Right kidney (tissue), 1 donor: ENCODE measurements around the gene GPR150.

ENCODE experiments used
- DNase-seq: peaks from one replicate; pipeline ENCODE4 v3.0.0-alpha.2; 2016

The GPR150 gene

GRCh38 chr5:95649842-95650620, 30.1 kb downstream of the GPR150 start:
- DNase-seq = no peak

GRCh38 chr5:95652849-95653248, 33.0 kb downstream of the GPR150 start:
- no peak for DNase-seq

- no peak for DNase-seq
These were observed 34.3 kb downstream of the GPR150 start for GRCh38 chr5:95654196-95654595.

- DNase-seq = no peak
These were observed 35.7 kb downstream of the GPR150 start for GRCh38 chr5:95655575-95655974.

- DNase-seq = no peak
These were observed 40.2 kb downstream of the GPR150 start for GRCh38 chr5:95660060-95660459.

- no peak for DNase-seq
These were observed 43.1 kb downstream of the GPR150 start for GRCh38 chr5:95662946-95663345.

GRCh38 chr5:95664204-95664786, 44.4 kb downstream of the GPR150 start:
- DNase-seq = peak; percentile 34

- no peak for DNase-seq
These were observed 47.3 kb downstream of the GPR150 start for GRCh38 chr5:95667061-95667618.

GRCh38 chr5:95667678-95668077, 47.8 kb downstream of the GPR150 start:
- no peak for DNase-seq

- no peak for DNase-seq
These were observed 48.3 kb downstream of the GPR150 start for GRCh38 chr5:95668216-95668615.

GRCh38 chr5:95668728-95669127, 48.8 kb downstream of the GPR150 start:
- no peak for DNase-seq

- DNase-seq = no peak
These were observed 49.7 kb downstream of the GPR150 start for GRCh38 chr5:95669540-95669939.

GRCh38 chr5:95669985-95670384, 50.1 kb downstream of the GPR150 start:
- no peak for DNase-seq

GRCh38 chr5:95670568-95670967, 50.7 kb downstream of the GPR150 start:
- no peak for DNase-seq
